Measurements from ENCODE around the gene CRYL1. TPM values are rescaled to one million over a fixed set of nuclear protein-coding genes. Genes with fewer than 3 reads are reported as not detected.

Gene CRYL1
- total RNA-seq, 1 donor from 2014 or later, result 24.9 TPM

DNA sequence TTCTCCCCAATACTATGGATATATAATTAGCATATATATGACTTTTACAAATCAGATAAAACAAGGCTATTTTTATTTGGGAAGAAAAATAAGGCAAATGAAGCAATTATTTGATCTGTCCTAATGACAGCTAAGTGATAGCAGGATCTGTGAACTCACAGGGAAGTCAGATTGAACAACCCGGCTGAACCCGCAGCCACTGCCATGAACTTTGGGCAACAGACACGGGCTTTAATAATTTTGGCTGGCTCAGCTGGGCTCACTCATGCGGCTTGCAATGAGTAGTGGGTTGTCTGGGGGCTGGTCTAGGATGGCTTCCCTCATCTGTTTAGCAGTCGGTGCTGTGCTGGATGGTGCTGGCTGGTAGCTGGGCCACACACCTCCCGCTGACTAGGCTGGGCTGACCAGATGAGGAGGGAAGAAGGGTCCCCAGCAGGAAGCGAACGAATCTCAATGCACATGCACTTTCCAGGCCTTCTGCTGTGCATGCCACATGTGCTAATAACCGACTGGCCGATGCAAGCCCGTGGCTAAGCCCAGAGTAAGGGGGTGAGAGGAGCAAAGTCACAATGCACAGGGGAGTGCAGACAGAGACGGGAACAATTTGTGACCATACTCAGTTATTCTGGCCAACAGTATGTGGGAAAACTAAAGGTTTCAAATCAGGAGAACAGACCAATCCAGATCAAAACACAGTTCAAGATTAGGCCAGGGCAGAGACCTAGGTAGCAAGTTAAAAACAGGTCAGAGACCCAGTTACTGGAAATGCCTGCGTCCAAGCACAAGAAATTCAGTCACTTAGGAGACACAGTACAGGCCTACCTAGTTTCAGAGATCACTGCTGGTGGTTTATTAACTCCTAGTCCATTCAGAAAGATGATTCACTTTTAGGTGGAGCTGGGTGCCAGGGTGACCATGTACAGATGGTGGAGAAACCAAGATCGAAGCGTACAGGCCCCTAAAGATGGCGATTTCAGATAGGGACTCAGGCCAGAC, 22.3 kb downstream of the CRYL1 start:
- TF ChIP-seq, protein P1, sequence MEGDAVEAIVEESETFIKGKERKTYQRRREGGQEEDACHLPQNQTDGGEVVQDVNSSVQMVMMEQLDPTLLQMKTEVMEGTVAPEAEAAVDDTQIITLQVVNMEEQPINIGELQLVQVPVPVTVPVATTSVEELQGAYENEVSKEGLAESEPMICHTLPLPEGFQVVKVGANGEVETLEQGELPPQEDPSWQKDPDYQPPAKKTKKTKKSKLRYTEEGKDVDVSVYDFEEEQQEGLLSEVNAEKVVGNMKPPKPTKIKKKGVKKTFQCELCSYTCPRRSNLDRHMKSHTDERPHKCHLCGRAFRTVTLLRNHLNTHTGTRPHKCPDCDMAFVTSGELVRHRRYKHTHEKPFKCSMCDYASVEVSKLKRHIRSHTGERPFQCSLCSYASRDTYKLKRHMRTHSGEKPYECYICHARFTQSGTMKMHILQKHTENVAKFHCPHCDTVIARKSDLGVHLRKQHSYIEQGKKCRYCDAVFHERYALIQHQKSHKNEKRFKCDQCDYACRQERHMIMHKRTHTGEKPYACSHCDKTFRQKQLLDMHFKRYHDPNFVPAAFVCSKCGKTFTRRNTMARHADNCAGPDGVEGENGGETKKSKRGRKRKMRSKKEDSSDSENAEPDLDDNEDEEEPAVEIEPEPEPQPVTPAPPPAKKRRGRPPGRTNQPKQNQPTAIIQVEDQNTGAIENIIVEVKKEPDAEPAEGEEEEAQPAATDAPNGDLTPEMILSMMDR (IDR thresholded peaks at IDR 0.05), result no peak
- Histone ChIP-seq H3K4me3 (no peak overlapping the region), H3K4me1 (no peaks in the 10 kb centered on the region), H3K27ac (no peak overlapping the region), H3K27me3 (ENCODE audit: low read depth) (no peaks in the 10 kb centered on the region), H3K9me3 (no peaks in the 10 kb centered on the region), H3K36me3 (no peaks in the 10 kb centered on the region)
- intact Hi-C loops (cut with DNase I), result no loop called here
- DNase-seq (no peak), ATAC-seq (no peak)

DNA sequence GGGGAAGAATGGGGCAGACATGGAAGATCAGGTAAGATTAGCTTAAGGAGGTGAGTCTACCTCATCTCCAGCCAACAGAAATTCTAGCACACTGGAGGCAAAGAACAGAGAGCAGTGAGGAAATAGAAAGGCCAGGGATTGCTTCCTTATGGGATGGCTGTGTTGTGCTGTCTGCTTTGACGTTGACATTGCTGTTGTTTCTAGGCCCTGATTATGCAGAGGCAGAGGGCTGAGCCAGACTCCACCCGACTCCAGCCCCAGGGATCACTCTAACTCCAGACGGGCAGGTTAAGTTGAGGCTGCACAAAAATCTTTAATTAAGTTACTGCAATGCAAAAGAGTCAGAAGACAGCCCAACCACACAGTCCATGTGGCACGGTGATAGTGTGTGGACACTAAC, 24.1 kb downstream of the CRYL1 start:
- Histone ChIP-seq H3K27me3 (ENCODE audit: low read depth) (no peaks in the 10 kb centered on the region), H3K4me1 (no peaks in the 10 kb centered on the region), H3K9me3 (no peaks in the 10 kb centered on the region), H3K36me3 (no peaks in the 10 kb centered on the region), H3K4me3 (no peak overlapping the region), H3K27ac (no peak overlapping the region)
- no peak for DNase-seq
- ATAC-seq, result no peak
- intact Hi-C loops (cut with DNase I), result no loop called here
- TF ChIP-seq, protein P1 (IDR thresholded peaks at IDR 0.05), result no peak

DNA sequence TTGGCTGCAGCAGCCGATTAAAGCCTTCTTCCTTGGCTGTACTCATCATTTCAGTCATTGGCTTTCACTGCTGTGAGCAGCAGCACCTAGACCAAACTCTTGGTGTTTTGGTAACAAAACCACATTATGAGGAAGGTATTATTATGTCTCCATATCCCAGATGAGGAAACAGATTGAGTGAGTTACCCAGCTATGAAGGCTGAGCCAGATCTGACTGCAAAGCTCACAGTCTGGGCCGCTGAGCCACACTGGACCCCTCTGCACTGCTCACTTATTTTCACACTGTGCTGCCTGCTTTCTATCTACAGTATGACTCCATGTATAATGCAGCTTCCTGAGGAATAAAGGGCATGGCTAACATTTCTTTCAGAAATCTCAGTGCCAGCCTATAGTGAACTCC, 24.5 kb downstream of the CRYL1 start:
- Histone ChIP-seq H3K27me3 (ENCODE audit: low read depth) (no peaks in the 10 kb centered on the region), H3K36me3 (no peaks in the 10 kb centered on the region), H3K4me1 (no peaks in the 10 kb centered on the region), H3K27ac (no peak overlapping the region), H3K9me3 (no peaks in the 10 kb centered on the region), H3K4me3 (no peak overlapping the region)
- DNase-seq (no peak), ATAC-seq (peak; percentile 24 to 42)
- TF ChIP-seq, protein P1 (IDR thresholded peaks at IDR 0.05), result no peak
- intact Hi-C loops (cut with DNase I), result no loop called here

DNA sequence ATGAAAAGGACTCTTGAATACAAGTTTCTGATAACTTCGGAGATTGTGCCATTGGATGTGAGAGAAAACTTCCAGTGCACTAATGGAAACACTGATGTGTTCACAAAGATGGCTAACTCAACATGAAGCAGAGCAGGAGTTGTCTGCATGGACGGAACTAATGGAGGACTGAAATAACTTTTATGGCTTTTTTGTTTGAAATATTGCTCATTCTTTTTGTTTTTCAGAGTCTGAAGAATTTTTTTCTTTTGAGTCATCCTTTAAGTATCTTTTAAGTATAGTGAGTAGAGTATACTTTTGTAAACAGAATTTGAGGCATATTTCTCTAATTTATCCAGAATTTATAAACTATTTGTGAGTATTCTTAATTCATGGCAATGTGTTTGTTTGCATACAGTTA, 25.7 kb downstream of the CRYL1 start:
- intact Hi-C loops (cut with DNase I), result no loop called here
- ATAC-seq, result no peak

DNA sequence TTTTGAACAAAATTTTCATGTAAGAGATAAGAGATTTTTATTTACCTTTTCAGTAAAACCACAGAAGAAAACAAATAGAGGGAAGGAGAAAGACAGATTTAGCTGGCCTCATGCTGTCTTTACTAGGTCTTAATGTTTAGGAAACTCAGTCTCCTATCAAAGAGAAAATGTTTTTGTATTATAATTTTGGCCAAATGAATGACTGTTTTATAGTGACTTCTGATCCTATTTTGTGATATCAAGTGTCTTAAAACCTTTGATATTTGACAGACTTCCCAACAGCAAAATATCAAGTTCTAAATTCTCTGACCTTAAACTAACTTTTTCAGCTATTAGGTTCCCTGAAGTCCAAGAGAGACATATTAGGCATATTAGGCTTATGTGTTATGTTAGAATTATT, 27.0 kb downstream of the CRYL1 start:
- TF ChIP-seq, protein P1 (IDR thresholded peaks at IDR 0.05), result no peak
- H3K9me3 ChIP-seq, result no peaks in the 10 kb centered on the region
- peaks cover 7% of the 10 kb centered on the region for H3K4me1 ChIP-seq
- no peak for DNase-seq
- ATAC-seq, result no peak
- no peaks in the 10 kb centered on the region for H3K36me3 ChIP-seq
- H3K27me3 ChIP-seq (ENCODE audit: low read depth), result no peaks in the 10 kb centered on the region
- no peak overlapping the region for H3K4me3 ChIP-seq
- intact Hi-C loops (cut with DNase I), result no loop called here
- H3K27ac ChIP-seq, result no peak overlapping the region

More for the DNA sequence above, 25.7 kb downstream of the CRYL1 start:
- Histone ChIP-seq H3K9me3 (no peaks in the 10 kb centered on the region), H3K4me3 (no peak overlapping the region), H3K27ac (no peak overlapping the region), H3K4me1 (peaks cover 7% of the 10 kb centered on the region), H3K36me3 (no peaks in the 10 kb centered on the region), H3K27me3 (ENCODE audit: low read depth) (no peaks in the 10 kb centered on the region)
- no peak for DNase-seq
- TF ChIP-seq, protein P1 (IDR thresholded peaks at IDR 0.05), result no peak

All from lower lobe of right lung (tissue), 2 donors.